NCI-H1694 (cell line): ENCODE measurements around the gene CISD1.
"Not testable (repeated sequence)": the region's sequence is repeated elsewhere in the genome, so short reads cannot be mapped to it uniquely, and the experiment has no call there.

Experiments
- DNase-seq: peaks from one replicate; lab custom pipeline; 2025; lab: John Stamatoyannopoulos, UW

CISD1 gene

GRCh38 chr10:58268946-58269781 lies at the start of gene CISD1:
CISD1 (plus strand) TSS chr10:58269162; CDS start chr10:58269274, 112 bp downstream.
- DNase-seq, result peak; percentile 96

GRCh38 chr10:58219875-58220274 lies 49.1 kb upstream of the CISD1 start:
- no peak for DNase-seq

- DNase-seq, result no peak
Measured at GRCh38 chr10:58220769-58221451, 48.1 kb upstream of the CISD1 start.

- no peak for DNase-seq
Measured at GRCh38 chr10:58225654-58226053, 43.3 kb upstream of the CISD1 start.

GRCh38 chr10:58229856-58230255 lies 39.1 kb upstream of the CISD1 start:
- DNase-seq, result not testable (repeated sequence)

GRCh38 chr10:58237014-58237834 lies 31.7 kb upstream of the CISD1 start:
- no peak for DNase-seq

GRCh38 chr10:58239561-58240169 lies 29.3 kb upstream of the CISD1 start:
- DNase-seq, result no peak

GRCh38 chr10:58240531-58240930 lies 28.4 kb upstream of the CISD1 start:
- no peak for DNase-seq

- no peak for DNase-seq
Measured at GRCh38 chr10:58241346-58241745, 27.6 kb upstream of the CISD1 start.

- no peak for DNase-seq
Measured at GRCh38 chr10:58243269-58243668, 25.7 kb upstream of the CISD1 start.

GRCh38 chr10:58243801-58244200 lies 25.2 kb upstream of the CISD1 start:
- DNase-seq, result not testable (repeated sequence)

GRCh38 chr10:58244242-58244641 lies 24.7 kb upstream of the CISD1 start:
- not testable (repeated sequence) for DNase-seq

- DNase-seq, result not testable (repeated sequence)
Measured at GRCh38 chr10:58244666-58245065, 24.3 kb upstream of the CISD1 start.

- no peak for DNase-seq
Measured at GRCh38 chr10:58253184-58253583, 15.8 kb upstream of the CISD1 start.

GRCh38 chr10:58254644-58255043 lies 14.3 kb upstream of the CISD1 start:
- no peak for DNase-seq

GRCh38 chr10:58256013-58256780 lies 12.8 kb upstream of the CISD1 start:
- not testable (repeated sequence) for DNase-seq

- no peak for DNase-seq
Measured at GRCh38 chr10:58258977-58259692, 9.8 kb upstream of the CISD1 start.

GRCh38 chr10:58260334-58260733 lies 8.6 kb upstream of the CISD1 start:
- no peak for DNase-seq

GRCh38 chr10:58262766-58263165 lies 6.2 kb upstream of the CISD1 start:
- no peak for DNase-seq

- no peak for DNase-seq
Measured at GRCh38 chr10:58264780-58265179, 4.2 kb upstream of the CISD1 start.

GRCh38 chr10:58265249-58265648 lies 3.7 kb upstream of the CISD1 start:
- no peak for DNase-seq
